GM18526 (cell line): Measurements from ENCODE around the gene SERPINB2.

Source experiments
- POLR2A ChIP-seq: IDR thresholded peaks from 3 replicates; pipeline ENCODE4 v1.6.1; 2011; ENCODE audit not compliant: insufficient read length; ENCODE audit errors: extremely low read depth

SERPINB2 gene

GRCh38 chr18:63878925-63879324 lies 8.6 kb upstream of the SERPINB2 start:
- no peak for TF ChIP-seq POLR2A

GRCh38 chr18:63879709-63880108 lies 7.8 kb upstream of the SERPINB2 start:
- TF ChIP-seq POLR2A = no peak

GRCh38 chr18:63881851-63882250 lies 5.7 kb upstream of the SERPINB2 start:
- no peak for TF ChIP-seq POLR2A

- no peak for TF ChIP-seq POLR2A
These were observed 5.0 kb upstream of the SERPINB2 start for GRCh38 chr18:63882333-63883141.

- no peak for TF ChIP-seq POLR2A
These were observed 3.9 kb upstream of the SERPINB2 start for GRCh38 chr18:63883617-63884016.

- TF ChIP-seq POLR2A = no peak
These were observed 1.1 kb downstream of the SERPINB2 start for GRCh38 chr18:63888470-63889190.

GRCh38 chr18:63889626-63890025 lies 2.1 kb downstream of the SERPINB2 start:
- no peak for TF ChIP-seq POLR2A

- no peak for TF ChIP-seq POLR2A
These were observed 2.9 kb downstream of the SERPINB2 start for GRCh38 chr18:63890237-63890949.

GRCh38 chr18:63890950-63891304 lies 3.4 kb downstream of the SERPINB2 start:
- no peak for TF ChIP-seq POLR2A

- TF ChIP-seq POLR2A = no peak
These were observed 5.1 kb downstream of the SERPINB2 start for GRCh38 chr18:63892566-63892965.

- no peak for TF ChIP-seq POLR2A
These were observed 6.7 kb downstream of the SERPINB2 start for GRCh38 chr18:63894106-63894772.

GRCh38 chr18:63895190-63895589 lies 7.7 kb downstream of the SERPINB2 start:
- TF ChIP-seq POLR2A = no peak

GRCh38 chr18:63897072-63897471 lies 9.6 kb downstream of the SERPINB2 start:
- TF ChIP-seq POLR2A = no peak

- TF ChIP-seq POLR2A = no peak
These were observed 11.7 kb downstream of the SERPINB2 start for GRCh38 chr18:63899206-63899605.

GRCh38 chr18:63903851-63904570 lies 16.5 kb downstream of the SERPINB2 start:
- TF ChIP-seq POLR2A = no peak
